Activated CD8-positive, alpha-beta T cell treated with anti-CD3 and anti-CD28 coated beads, Interleukin-2, amount 10 ng/mL, durations not matched to agents 7 days and 5 days (primary cell): Measurements from ENCODE around the gene DACT2. TPM values are rescaled to one million over a fixed set of nuclear protein-coding genes. Genes with fewer than 3 reads are reported as not detected.
"Not testable (repeated sequence)": the region's sequence is repeated elsewhere in the genome, so short reads cannot be mapped to it uniquely, and the experiment has no call there.

Experiments
- ATAC-seq: fragments of 150-1000 bp; cut with Tn5 transposase; one replicate; pipeline ENCODE4 v1.10.0; 2021; ENCODE audit warnings: moderate library complexity
- CTCF ChIA-PET: fragments of 350-600 bp; sonication (Branson Sonifier 250); formaldehyde crosslinking; loops from one replicate; lab custom pipeline; 2021; ENCODE audit warnings: antibody characterized with exemption; lab: Charles Lee
- POLR2A ChIA-PET: fragments of 350-600 bp; sonication (Branson Sonifier 250); formaldehyde crosslinking; loops from one replicate; lab custom pipeline; 2021; ENCODE audit warnings: antibody characterized with exemption; lab: Charles Lee
- DNase-seq: peaks from one replicate; pipeline ENCODE4 v3.0.0-alpha.2; 2020
- H3K27ac Mint-ChIP-seq: one replicate; pipeline ENCODE4 v1.8.0; 2021; ENCODE audit warnings: mild to moderate bottlenecking, mixed read lengths
- H3K27me3 Mint-ChIP-seq: one replicate; pipeline ENCODE4 v1.8.0; 2021; ENCODE audit warnings: low read depth, mixed read lengths
- H3K36me3 Mint-ChIP-seq: one replicate; pipeline ENCODE4 v1.8.0; 2021; ENCODE audit warnings: low read depth, mixed read lengths
- H3K4me1 Mint-ChIP-seq: one replicate; pipeline ENCODE4 v1.8.0; 2021; ENCODE audit warnings: low read depth, mixed read lengths
- H3K4me3 Mint-ChIP-seq: one replicate; pipeline ENCODE4 v1.8.0; 2021; ENCODE audit warnings: mild to moderate bottlenecking, mixed read lengths
- H3K9me3 Mint-ChIP-seq: one replicate; pipeline ENCODE4 v1.8.0; 2022; ENCODE audit warnings: mixed read lengths; ENCODE audit not compliant: insufficient read depth
- total RNA-seq, 2 experiments: library from RNA; stranded (reverse); gene quantifications; one replicate each; pipeline ENCODE4 v1.2.3, GENCODE V29; 2021

DACT2 gene
- total RNA-seq, 2 experiments from 2014 or later = not detected

DNA sequence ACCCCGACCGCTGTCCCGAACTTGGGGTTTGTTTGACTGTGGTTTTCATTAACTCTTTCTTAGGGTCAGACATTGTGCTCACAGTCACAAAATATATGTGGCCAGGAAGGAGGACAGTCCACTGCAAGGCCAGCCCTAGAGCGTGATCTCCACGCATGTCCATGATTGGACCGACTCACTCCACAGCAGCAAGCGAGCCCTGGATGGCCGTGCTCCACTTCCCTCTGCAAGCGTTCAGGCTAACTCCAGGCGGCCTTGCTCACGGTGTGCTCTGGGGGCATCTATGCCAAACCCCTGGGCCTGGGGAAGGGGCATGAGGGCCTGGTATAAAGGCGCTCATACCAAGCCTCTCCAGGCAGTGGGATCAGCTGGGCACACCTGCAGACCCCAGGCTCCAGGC is 5.6 kb downstream of the DACT2 start:
- Mint-ChIP-seq H3K27me3 (peaks cover 15% of the 10 kb centered on the region), H3K9me3 (no peaks in the 10 kb centered on the region), H3K36me3 (no peaks in the 10 kb centered on the region), H3K4me3 (no peak overlapping the region), H3K27ac (no peak overlapping the region), H3K4me1 (no peaks in the 10 kb centered on the region)
- ChIA-PET CTCF (no interaction called here), POLR2A (no interaction called here)
- no peak for ATAC-seq
- DNase-seq = no peak

DNA sequence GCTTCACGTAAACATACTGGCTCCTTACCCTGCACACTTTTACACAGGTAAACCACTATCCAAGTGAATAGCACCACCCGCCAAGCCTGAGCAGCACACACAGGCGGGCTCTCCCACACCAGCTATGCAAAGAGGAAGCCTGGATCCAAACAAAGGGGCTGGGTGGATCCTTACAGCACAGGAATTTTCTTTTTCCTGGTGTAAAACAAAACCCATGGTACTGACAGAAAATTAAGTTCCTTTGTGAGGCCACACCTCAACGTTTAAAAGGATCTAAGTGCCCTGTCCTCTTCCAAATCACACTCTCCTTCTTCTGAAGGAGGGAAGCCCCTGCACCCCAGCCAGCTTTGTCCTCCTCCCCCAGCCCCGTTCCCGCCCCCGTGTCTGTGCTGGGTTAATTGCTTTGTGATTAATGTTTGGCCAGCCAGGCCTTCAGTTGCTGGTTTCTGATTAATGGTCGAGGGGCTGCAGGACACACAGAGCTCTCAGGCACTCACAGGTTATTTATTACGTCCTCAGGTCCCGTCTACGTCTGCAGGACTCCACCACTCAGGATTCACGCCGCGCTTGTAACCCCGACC is 6.1 kb downstream of the DACT2 start:
- H3K9me3 Mint-ChIP-seq = no peaks in the 10 kb centered on the region
- H3K36me3 Mint-ChIP-seq = no peaks in the 10 kb centered on the region
- ATAC-seq (no peak), DNase-seq (no peak)
- no peak overlapping the region for H3K27ac Mint-ChIP-seq
- no peak overlapping the region for H3K4me3 Mint-ChIP-seq
- ChIA-PET POLR2A (no interaction called here), CTCF (no interaction called here)
- H3K27me3 Mint-ChIP-seq = peaks cover 10% of the 10 kb centered on the region
- no peaks in the 10 kb centered on the region for H3K4me1 Mint-ChIP-seq

DNA sequence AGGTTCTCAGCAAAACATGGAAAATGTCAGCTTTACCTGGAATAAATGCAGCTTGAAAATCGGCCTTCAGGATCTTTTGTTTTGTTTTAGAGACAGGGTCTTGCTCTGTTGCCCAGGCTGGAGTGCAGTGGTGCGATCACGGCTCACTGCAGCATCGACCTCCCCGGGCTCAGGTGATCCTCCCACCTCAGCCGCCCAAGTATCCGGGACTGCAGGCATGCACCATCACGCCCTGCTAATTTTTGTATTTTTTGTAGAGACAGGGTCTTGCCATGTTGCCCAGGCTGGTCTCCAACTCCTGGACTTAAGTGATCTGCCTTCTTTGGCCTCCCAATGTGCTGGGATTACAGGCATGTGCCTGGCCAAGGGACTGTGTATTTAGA is 7.5 kb downstream of the DACT2 start:
- DNase-seq, H3K4me1 Mint-ChIP-seq, H3K9me3 Mint-ChIP-seq, H3K4me3 Mint-ChIP-seq, POLR2A ChIA-PET, H3K27ac Mint-ChIP-seq, ATAC-seq, H3K36me3 Mint-ChIP-seq, CTCF ChIA-PET, H3K27me3 Mint-ChIP-seq: not testable (repeated sequence)

DNA sequence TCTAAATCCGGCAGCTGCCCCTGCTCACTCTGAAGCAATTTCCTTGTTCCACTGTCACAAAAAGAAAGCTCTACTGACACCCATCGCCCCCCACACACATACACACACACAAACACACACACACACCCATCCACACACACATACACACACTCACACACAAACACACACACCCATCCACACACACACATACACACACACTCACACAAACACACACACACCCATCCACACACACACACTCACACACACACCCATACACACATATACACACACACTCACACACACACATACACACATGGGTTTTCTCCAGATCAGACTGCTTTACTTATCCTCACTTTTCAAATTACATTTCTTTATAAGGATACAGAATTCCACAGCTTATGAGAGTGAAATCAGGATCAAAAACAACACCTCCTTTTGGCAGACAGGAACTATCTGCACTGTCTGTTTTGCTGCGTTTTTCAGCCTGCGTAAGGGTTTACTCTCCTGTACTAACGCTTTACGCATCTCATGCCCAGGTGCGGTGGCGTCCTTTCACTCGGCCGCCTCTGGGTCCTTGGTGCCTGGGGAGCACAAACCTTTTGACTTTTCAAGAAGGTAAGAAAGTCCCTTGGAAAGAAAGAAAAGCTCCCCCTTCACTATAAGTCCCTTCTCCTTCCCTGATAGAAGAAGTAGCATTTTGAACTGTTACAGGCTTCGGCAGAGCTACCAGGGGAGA is 8.0 kb downstream of the DACT2 start:
- Mint-ChIP-seq H3K27ac (no peak overlapping the region), H3K4me3 (no peak overlapping the region), H3K4me1 (no peaks in the 10 kb centered on the region), H3K27me3 (peaks cover 4% of the 10 kb centered on the region), H3K36me3 (no peaks in the 10 kb centered on the region), H3K9me3 (no peaks in the 10 kb centered on the region)
- ChIA-PET CTCF (no interaction called here), POLR2A (no interaction called here)
- ATAC-seq (no peak), DNase-seq (no peak)

DNA sequence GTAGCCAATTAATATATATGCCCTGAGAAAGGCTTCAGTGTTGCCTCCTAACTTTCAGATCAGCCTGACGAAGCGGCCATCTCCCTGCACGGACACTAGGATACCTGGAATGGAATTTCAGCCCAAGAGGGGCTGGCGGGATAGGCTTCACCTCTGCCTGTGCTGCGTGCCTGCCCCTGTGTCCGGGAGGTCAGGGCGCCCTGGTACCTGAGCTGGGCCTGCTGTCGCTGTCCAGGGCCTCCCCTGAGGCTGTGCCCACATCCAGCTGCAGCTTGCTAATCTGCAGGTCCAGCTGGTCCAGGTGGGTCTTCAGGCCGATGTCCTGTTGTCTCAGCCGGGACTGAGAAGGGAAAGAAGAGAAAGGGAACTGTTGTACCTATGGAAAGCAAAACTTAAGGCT is 8.6 kb downstream of the DACT2 start:
- ChIA-PET CTCF (no interaction called here), POLR2A (no interaction called here)
- Mint-ChIP-seq H3K27me3 (peaks cover 4% of the 10 kb centered on the region), H3K4me1 (no peaks in the 10 kb centered on the region), H3K27ac (no peak overlapping the region), H3K36me3 (no peaks in the 10 kb centered on the region), H3K9me3 (no peaks in the 10 kb centered on the region), H3K4me3 (no peak overlapping the region)
- ATAC-seq (no peak), DNase-seq (no peak)

DNA sequence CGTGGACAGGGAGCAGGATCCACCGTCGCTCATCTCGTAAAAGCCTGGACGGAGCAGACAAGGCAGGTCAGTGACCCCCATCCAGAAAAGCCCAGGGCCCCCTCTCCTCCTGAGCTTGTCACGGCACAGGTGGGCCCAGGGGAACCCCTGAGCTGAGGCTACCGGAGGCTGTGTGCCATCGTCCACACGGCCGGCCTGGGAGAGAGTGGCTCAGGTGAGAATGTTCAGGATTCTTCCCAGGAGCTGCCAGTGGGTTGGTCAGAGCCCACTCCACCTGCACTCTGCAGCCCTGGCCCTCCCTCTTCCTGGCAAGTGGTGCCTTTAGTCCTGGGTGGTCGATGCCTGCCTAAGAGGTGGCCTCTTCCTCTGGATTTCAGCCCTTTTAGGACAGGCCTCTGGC is 9.2 kb downstream of the DACT2 start:
- H3K9me3 Mint-ChIP-seq = no peaks in the 10 kb centered on the region
- peaks cover 4% of the 10 kb centered on the region for H3K27me3 Mint-ChIP-seq
- DNase-seq = no peak
- ChIA-PET CTCF (no interaction called here), POLR2A (no interaction called here)
- ATAC-seq = no peak
- no peak overlapping the region for H3K27ac Mint-ChIP-seq
- no peaks in the 10 kb centered on the region for H3K36me3 Mint-ChIP-seq
- no peak overlapping the region for H3K4me3 Mint-ChIP-seq
- H3K4me1 Mint-ChIP-seq = no peaks in the 10 kb centered on the region

DNA sequence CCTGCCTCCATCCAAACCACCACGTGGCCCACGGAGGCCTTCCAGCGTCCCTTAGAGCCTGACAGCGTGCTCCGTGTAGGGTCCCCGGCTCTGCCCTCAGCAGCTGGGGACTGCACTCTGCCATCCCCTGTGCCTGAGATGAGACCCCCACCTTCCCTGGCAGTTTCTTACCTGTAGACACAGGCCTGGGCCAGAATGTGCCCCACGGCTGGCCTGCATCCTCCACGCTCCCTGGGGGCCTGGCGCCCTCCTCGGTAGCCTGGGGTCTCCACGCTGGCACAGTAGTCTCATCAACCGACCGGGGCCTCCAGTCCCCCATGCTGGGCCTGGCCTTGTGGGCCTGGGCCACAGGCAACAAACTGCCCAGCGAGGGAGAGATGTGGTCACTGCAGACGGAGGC is 9.6 kb downstream of the DACT2 start:
- CTCF ChIA-PET = no interaction called here
- no peaks in the 10 kb centered on the region for H3K9me3 Mint-ChIP-seq

DNA sequence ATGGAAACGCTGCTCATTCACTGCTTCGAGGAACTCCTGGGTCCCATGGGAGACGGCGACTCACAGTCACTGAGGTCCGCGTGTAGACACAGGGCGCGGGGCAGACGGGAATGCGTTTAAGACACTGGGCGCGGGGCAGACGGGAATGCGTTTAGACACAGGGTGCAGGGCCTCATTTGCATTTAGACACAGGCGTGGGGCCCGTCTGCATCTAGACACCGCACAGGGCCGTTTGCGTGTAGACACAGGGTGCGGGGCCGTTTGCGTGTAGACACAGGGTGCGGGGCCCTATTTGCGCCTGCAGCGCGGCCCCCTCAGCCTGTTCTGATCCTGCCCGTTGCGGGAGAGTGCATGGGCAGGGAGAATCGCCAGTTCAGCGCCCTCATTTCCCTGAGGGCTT is 10.4 kb downstream of the DACT2 start:
- DNase-seq (no peak), ATAC-seq (no peak)
- Mint-ChIP-seq H3K36me3 (no peaks in the 10 kb centered on the region), H3K4me1 (no peaks in the 10 kb centered on the region), H3K9me3 (no peaks in the 10 kb centered on the region), H3K4me3 (no peak overlapping the region), H3K27me3 (peaks cover 4% of the 10 kb centered on the region), H3K27ac (no peak overlapping the region)
- ChIA-PET POLR2A (no interaction called here), CTCF (no interaction called here)

More for the DNA sequence above, 9.6 kb downstream of the DACT2 start:
- no peaks in the 10 kb centered on the region for H3K36me3 Mint-ChIP-seq
- H3K27me3 Mint-ChIP-seq = peaks cover 4% of the 10 kb centered on the region
- POLR2A ChIA-PET = no interaction called here
- no peak overlapping the region for H3K4me3 Mint-ChIP-seq
- no peaks in the 10 kb centered on the region for H3K4me1 Mint-ChIP-seq
- no peak overlapping the region for H3K27ac Mint-ChIP-seq
- no peak for ATAC-seq
- DNase-seq = no peak

DNA sequence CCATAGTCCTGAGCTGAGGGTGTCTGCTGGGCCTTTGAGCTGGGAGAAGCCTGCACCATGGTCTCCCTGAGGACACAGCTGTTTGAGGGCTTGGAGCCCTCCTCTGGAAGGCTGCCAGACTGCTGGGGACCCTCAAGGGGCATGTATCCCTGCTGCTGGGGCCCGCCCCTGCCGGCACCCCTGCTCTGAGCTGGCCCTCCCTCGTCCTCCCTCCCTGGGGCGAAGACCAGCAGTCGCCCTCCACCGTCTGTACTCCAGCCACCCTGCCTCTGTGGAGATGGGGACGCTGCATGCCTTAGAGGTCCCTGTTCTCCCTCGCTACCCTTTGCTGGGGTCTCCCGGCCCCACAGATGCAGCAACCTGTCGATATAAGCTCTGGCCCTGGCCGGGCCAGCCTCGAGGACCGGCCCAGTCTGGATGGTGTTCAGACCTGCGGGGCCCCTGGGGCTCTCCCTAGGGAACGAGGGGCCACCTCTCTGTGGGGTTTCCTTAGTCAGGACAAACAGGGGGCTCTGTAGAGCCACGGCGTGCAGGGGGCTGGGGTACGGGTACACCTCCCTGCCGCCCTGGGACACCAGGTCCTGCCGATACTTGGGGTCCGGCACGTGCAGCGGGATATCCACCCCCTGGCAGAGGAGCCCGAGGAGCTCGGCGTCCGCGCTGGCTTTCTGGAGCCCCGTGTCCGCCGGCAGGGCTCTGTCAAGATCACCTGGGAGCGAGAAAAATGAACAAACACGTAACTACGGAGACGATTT is 11.0 kb downstream of the DACT2 start:
- POLR2A ChIA-PET = no interaction called here
- DNase-seq = no peak
- no peak for ATAC-seq
- H3K36me3 Mint-ChIP-seq = no peaks in the 10 kb centered on the region
- CTCF ChIA-PET = no interaction called here
- H3K27ac Mint-ChIP-seq = no peak overlapping the region
- no peak overlapping the region for H3K4me3 Mint-ChIP-seq
- no peaks in the 10 kb centered on the region for H3K4me1 Mint-ChIP-seq
- no peaks in the 10 kb centered on the region for H3K27me3 Mint-ChIP-seq
- no peaks in the 10 kb centered on the region for H3K9me3 Mint-ChIP-seq

DNA sequence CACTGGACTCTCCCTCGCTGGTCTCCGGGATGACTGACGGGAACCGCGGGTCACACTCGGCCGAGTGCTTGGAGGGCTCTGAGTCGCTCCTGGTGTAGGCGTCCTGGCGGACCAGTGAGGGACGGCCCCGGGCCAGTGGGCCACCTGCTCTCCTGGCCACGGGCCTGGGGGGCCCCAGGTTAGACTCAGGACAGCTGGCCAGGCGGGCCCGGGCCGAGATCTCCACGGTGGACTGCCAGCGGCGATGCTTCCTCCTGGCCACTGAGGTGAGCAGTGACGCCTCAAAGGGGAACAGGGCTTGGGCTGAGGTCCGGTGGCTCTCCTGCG is 11.9 kb downstream of the DACT2 start:
- ChIA-PET POLR2A (no interaction called here), CTCF (no interaction called here)
- no peak overlapping the region for H3K27ac Mint-ChIP-seq
- no peaks in the 10 kb centered on the region for H3K27me3 Mint-ChIP-seq
- ATAC-seq (no peak), DNase-seq (no peak)
- no peak overlapping the region for H3K4me3 Mint-ChIP-seq
- no peaks in the 10 kb centered on the region for H3K9me3 Mint-ChIP-seq
- no peaks in the 10 kb centered on the region for H3K36me3 Mint-ChIP-seq
- no peaks in the 10 kb centered on the region for H3K4me1 Mint-ChIP-seq

DNA sequence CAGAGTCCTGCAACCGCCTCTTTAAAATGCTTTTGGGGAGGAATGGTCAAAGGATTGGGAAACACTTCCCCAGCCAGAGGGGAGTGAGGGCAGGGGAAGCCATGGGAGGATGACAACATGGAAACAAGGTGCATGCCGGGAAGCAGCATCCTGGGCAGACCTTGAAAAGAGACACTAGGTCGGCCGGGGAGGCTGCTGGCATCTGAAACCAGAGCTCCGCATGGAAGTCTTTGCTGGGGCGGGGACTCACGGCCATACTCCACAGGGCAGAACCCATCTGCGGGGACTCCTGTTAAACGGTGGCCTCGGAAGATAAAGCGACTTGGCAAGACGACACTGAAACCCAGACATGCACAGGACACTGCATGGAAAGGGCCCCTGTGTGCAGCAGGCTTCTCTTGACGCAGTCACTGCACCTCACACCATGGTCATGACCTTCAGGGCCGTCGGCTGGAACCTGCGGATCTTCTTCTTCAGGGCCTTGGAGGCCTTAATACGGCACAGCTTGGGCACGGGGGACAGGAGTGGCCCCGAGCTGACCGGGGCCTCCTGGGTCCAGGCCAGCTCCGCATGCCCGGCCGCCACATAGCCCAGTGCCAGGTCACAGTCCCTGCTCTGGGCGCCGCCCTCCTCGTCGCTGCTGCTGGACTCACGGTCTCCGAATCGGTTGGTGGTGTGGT is 12.4 kb downstream of the DACT2 start:
- Mint-ChIP-seq H3K9me3 (no peaks in the 10 kb centered on the region), H3K4me3 (no peak overlapping the region), H3K4me1 (no peaks in the 10 kb centered on the region), H3K36me3 (no peaks in the 10 kb centered on the region), H3K27ac (no peak overlapping the region), H3K27me3 (peaks cover 2% of the 10 kb centered on the region)
- DNase-seq (no peak), ATAC-seq (no peak)
- ChIA-PET POLR2A (no interaction called here), CTCF (no interaction called here)

DNA sequence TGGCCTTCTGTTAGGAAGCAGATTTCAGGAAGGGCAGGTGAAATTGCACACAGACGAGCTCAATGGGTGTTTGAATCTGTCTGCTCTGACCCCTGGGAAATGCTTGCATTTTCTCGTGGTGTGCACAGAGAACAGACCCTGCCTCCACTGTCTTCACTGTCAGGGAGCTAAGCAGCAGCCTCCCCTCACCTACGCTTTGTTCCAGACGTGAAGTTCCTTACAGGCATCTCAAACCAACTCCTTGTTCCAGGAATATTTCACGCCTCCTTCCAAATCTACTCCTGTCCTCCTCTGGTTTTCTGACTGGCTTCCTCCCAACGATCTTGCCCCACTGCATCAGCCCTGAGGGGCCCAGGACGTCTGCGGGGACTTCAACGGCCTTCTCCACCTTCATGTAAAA is 13.7 kb downstream of the DACT2 start:
- ChIA-PET POLR2A (no interaction called here), CTCF (no interaction called here)
- peaks cover 6% of the 10 kb centered on the region for H3K27me3 Mint-ChIP-seq
- H3K4me3 Mint-ChIP-seq = no peak overlapping the region
- no peaks in the 10 kb centered on the region for H3K4me1 Mint-ChIP-seq
- no peaks in the 10 kb centered on the region for H3K9me3 Mint-ChIP-seq
- no peaks in the 10 kb centered on the region for H3K36me3 Mint-ChIP-seq
- ATAC-seq (no peak), DNase-seq (no peak)
- H3K27ac Mint-ChIP-seq = no peak overlapping the region
